Keratinocyte (primary cell): ENCODE results near the gene CBFA2T3.

Experiments
- CTCF ChIP-seq, 3 experiments: IDR thresholded peaks in 1 of 3; conservative IDR thresholded peaks in 1 of 3; optimal IDR thresholded peaks in 1 of 3; 2 replicates in 2 of 3; 3 replicates in 1 of 3; pipeline versions ENCODE3 to v1.5.1; 2011; ENCODE audit warnings: low read length in 3 of 3, mild to moderate bottlenecking in 3 of 3, moderate library complexity in 2 of 3, control low read depth in 1 of 3, inconsistent platforms in 1 of 3; ENCODE audit not compliant: insufficient read depth in 2 of 3; ENCODE audit errors: extremely low read depth in 1 of 3
- EZH2 ChIP-seq: IDR thresholded peaks from one replicate; pipeline ENCODE4 v1.6.1; 2012; ENCODE audit warnings: inconsistent platforms, mild to moderate bottlenecking, low read length, moderate library complexity

GRCh38 chr16:88991813-88992350, 14.9 kb upstream of the CBFA2T3 start:
- TF ChIP-seq EZH2 (no peak), CTCF (optimal IDR thresholded peaks at IDR 0.05 in 1 of 3, IDR thresholded peaks at IDR 0.05 in 1 of 3, conservative IDR thresholded peaks at IDR 0.05 in 1 of 3; ENCODE audit: extremely low read depth in 1 of 3, insufficient read depth in 2 of 3, low read length in 3 of 3) (no peak)
